Astrocyte of the hippocampus (primary cell): ENCODE data around the gene TRMT10A.
"Not testable (repeated sequence)": the region's sequence is repeated elsewhere in the genome, so short reads cannot be mapped to it uniquely, and the experiment has no call there.

Experiments
- DNase-seq: peaks from one replicate; pipeline ENCODE4 v3.0.0; 2011; ENCODE audit warnings: low read depth, low spot score

TRMT10A gene

DNA sequence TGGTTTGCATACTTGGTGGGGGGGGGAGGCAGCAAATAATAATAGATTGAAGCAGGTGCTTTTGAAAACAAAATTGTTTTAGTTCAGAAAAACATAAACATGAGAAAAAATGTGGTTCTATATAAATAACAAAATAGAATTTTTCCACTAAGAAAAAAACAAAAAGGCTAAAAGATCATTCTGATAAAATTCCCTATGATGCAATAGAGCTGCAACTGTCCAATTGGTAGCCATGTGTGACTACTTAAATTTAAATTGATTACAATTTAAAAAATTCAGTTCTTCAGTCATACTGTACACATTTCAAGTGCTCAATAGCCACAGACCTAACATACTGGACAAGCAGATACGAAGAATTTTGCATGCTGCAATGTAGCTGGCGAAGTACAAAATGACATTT is 11.0 kb downstream of the TRMT10A start:
- DNase-seq = no peak

- no peak for DNase-seq
Measured at GRCh38 chr4:99540277-99540939, 23.4 kb downstream of the TRMT10A start.

- DNase-seq = no peak
Measured at GRCh38 chr4:99537674-99538073, 26.2 kb downstream of the TRMT10A start.

DNA sequence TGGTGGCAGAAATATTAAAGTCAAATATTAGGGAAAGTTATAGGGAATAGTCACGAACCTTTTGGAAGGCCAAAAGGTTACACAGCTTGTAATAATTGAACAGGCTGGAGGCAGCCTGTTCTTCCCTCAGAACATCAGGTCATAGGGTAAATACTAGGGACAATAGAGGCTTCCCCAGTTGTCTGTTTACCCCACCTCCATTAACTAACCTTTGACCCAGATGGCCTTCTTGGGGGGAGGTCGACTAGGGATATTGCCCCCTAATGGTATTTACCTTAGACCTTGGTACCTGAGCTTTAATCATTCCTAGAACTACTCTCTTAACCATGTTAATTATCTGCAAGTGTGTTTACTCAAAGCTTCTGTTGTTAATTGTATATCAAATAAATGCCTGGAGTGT is 27.0 kb downstream of the TRMT10A start:
- DNase-seq = no peak

GRCh38 chr4:99536271-99536670 is 27.6 kb downstream of the TRMT10A start:
- no peak for DNase-seq

DNA sequence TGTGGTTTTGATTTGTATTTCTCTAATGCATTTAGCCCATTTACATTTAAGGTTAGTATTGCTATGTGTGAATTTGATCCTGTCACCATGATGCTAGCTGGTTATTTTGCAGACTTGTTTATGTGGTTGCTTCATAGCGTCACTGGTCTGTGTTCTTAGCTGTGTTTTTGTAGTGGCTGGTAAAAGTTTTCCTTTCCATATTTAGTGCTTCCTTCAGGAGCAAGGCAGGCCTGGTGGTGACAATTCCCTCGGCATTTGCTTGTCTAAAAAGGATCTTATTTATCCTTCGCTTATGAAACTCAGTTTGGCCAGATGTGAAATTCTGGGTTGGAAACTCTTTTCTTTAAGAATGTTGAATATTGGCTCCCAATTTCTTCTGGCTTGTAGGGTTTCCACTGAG is 29.1 kb downstream of the TRMT10A start:
- DNase-seq = not testable (repeated sequence)

DNA sequence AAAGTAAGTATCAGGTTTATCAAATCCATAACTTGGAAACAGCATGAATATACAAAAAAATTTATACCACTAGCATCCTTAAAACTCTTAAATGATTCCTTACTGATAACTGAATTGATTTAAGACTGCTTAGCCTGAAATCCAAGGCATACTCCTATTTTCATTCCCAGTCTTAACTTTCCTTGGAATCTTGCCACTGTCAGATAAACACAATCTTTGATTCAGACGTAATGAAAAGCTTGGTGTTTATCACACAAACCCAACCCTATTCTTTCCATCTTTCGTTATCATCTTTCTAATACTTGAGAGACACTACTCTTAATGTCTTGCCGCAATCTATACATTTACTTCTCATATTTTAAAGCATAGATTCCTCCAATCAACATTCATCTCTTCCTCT is 33.9 kb downstream of the TRMT10A start:
- DNase-seq = no peak

DNA sequence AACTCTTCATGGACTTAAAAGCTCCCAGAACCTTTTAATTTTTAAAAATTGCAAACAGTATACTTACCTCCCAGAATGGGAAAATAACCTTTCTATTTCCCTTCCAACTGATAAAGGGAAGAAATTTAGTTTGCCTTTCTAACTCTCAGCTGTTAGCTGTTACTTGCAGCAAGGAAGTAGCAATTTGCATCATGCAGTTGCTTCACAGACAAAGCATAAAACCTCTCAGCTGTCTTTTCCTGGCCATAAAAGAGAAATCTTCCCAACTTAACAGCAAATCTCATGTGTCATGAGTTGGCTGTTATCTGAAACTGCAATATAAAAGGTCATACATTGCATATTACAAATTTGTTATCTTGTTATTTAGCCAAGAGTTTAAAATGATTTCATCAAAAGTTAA is 34.6 kb downstream of the TRMT10A start:
- DNase-seq = no peak

DNA sequence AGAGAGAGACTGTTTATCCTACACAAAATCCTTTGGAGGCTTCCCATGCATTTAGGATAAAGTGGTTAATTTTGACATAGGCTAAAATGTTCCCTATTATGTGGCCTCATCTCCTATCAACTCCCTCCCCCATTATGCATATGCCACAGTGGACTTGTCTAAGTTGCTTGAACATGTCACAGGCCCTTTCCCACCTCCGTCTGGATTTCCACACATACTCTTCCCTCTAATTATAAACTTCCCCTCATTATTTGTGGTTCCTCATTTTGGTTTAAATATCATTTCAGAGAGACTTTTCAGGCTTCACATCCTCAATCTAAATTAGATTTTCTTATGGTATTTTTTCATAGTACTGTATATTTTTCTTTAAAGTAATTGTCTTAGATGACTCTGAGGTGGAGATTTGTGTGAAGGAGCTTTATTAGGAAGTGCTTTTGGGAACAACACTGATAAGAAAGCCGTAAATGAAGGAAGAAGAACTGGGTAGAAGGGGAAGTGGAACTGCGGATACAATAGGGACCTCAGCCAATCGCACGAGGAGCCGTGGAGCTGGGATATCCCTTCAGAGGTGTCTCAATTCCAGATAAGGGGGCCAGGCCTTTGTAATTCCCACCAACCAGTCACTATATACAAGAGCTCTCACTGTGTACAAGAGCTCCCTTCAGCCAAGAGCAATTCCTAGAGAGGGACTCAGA is 45.1 kb downstream of the TRMT10A start:
- DNase-seq = no peak

DNA sequence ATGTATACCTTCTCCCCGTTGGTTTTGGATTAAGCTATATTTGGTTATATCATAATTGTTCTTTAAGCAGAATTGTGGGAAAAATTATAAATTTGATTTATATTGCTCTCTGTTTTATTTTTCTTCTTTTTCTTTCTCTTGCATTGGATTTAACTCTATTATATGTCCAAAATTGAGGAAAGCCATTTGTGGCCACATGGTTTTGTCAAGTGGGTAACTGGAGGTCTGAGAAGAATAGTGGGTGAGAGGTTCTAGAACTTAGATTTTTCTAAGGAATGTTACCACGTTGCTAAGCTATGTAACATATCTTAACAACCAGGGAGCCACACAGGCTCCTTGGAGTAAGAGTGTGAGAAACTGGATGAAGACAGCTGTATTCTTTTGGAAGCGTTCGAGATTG is 53.1 kb downstream of the TRMT10A start, which contains the start of gene C4orf17:
Gene C4orf17, plus strand, starts transcription at position 301 of the 400 bp plus-strand sequence. CDS start 2,061 bp downstream, outside the sequence.
- no peak for DNase-seq

DNA sequence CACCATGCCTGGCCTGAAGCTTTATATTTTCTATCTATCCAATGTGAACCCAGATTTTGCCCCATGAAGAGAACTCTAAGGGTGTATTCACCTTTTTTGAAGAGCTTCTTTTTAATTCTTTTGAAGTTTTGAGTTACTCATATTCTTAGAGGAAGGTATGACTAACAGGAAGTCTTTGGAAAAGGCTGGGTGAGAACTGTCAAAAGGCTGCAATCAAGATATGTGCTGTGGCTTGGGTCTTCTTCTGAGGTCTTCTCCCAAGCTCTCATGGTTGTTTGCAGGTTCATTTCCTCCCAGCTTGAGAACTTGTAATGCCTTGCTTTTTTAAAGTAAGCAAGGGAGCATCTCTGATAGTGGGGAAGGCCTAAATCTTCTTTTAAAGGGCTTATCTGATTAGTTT is 56.1 kb downstream of the TRMT10A start:
- no peak for DNase-seq

DNA sequence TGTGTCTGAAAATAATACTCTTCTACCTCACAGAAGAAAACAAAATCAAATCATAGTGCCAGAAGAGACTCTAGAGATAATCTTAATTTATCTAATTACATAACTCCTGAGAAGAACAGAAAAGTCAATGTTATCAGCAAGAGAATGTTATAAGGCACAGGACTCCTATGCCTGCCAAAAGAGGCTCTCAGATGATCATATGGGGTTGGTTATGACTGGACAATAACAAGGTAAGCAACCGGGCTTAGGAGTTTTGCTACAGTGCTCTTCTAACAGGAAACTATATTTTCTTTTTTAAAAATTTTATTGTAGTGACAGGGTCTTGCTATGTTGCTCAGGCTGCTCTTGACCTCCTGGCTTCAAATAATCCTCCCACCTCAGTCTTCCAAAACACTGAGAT is 56.5 kb downstream of the TRMT10A start:
- DNase-seq = no peak

DNA sequence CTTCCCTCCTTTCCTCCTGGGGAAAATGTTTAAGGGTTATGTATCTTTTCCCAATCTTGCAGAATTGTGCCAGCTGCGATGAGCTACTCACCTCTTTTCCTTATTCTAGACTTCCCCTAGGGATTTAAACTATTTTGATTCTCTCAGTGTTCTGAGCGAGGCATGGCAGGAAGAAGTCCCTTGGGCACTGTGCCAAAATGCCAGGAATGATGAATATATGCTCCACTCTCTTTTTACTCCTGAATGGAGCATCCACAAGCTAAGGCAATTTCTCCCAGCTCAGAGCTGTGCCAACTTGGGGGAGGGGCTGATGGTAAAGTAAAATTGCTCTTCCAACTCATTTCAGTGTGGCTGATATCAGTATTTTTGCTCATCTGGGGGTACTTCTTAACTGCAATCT is 57.1 kb downstream of the TRMT10A start:
- DNase-seq = no peak

- DNase-seq = no peak
Measured at GRCh38 chr4:99504804-99505502, 58.9 kb downstream of the TRMT10A start.
